Activated CD4-positive, alpha-beta T cell treated with anti-CD3 and anti-CD28 coated beads, Interleukin-2, amount 10 ng/mL, durations not matched to agents 24 days and 14 days (primary cell): Measurements from ENCODE around the gene DCUN1D4. TPM values are rescaled to one million over a fixed set of nuclear protein-coding genes. Genes with fewer than 3 reads are reported as not detected.
"Not testable (repeated sequence)": the region's sequence is repeated elsewhere in the genome, so short reads cannot be mapped to it uniquely, and the experiment has no call there.

ENCODE experiments used
- DNase-seq: peaks from one replicate; pipeline ENCODE4 v3.0.0; 2022
- H3K27ac Mint-ChIP-seq: one replicate; pipeline ENCODE4 v1.8.0; 2022; ENCODE audit warnings: mild to moderate bottlenecking, mixed read lengths
- H3K27me3 Mint-ChIP-seq: one replicate; pipeline ENCODE4 v1.8.0; 2022; ENCODE audit warnings: mixed read lengths
- H3K36me3 Mint-ChIP-seq: one replicate; pipeline ENCODE4 v1.8.0; 2022; ENCODE audit warnings: low read depth, mild to moderate bottlenecking, mixed read lengths
- H3K4me1 Mint-ChIP-seq: one replicate; pipeline ENCODE4 v1.8.0; 2021; ENCODE audit warnings: mixed read lengths
- H3K4me3 Mint-ChIP-seq: one replicate; pipeline ENCODE4 v1.8.0; 2022; ENCODE audit warnings: mild to moderate bottlenecking, moderate library complexity, mixed read lengths
- H3K9me3 Mint-ChIP-seq: one replicate; pipeline ENCODE4 v1.8.0; 2021; ENCODE audit warnings: mixed read lengths
- intact Hi-C: fragments of 100-400 bp; cut with micrococcal nuclease; formaldehyde crosslinking; loops from one replicate; pipeline ENCODE4 v1.15.1; 2023
- total RNA-seq: library from RNA; stranded (reverse); gene quantifications from 2 replicates; pipeline ENCODE4 v1.2.3, GENCODE V29; 2022

The DCUN1D4 gene
- total RNA-seq, 1 donor from 2014 or later, result 34.3 TPM

DNA sequence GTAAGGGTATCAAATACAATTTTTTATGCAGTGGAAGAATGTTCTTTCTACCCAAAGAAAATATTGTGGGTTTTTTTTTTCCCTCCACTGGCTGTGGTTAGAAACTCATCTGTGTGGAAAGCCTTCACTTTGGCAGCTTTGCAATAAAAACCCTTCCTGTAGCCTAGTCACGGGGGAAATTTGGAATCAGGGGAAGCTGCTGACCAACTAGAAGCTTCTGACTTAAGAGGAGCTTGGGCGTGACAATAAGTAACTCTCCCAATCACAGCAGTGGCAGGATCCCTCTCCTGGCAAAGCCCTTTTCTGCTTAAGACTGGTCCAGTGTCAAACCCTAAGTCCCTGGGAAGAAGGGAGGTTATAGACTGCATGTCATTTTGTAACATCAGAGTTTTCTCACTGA is 89.3 kb downstream of the DCUN1D4 start:
- Mint-ChIP-seq H3K36me3 (no peaks in the 10 kb centered on the region), H3K4me3 (no peak overlapping the region), H3K4me1 (no peaks in the 10 kb centered on the region), H3K27me3 (peaks cover 2% of the 10 kb centered on the region), H3K27ac (no peak overlapping the region), H3K9me3 (no peaks in the 10 kb centered on the region)
- no peak for DNase-seq
- intact Hi-C loops, result no loop called here

DNA sequence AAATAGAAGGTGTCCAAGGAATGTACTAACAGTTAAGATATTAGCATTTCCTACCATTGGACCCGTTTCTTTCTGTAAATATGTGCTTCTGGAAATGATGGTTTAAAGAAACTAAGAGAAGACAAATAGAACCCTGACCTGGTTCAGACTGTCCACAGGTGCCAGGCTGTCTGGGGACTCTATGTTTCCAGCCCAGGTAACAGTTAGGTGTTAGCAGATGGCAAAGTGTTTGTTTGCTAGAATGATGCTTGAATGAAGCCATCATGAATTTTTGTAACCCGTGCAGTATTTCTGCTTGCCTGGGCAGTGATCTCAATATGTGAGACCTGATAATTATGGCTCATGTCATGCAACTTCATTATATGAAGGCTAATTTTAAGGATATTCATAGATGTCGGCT is 89.7 kb downstream of the DCUN1D4 start:
- no peak overlapping the region for H3K27ac Mint-ChIP-seq
- intact Hi-C loops, result no loop called here
- no peak for DNase-seq
- no peaks in the 10 kb centered on the region for H3K4me1 Mint-ChIP-seq
- H3K9me3 Mint-ChIP-seq, result no peaks in the 10 kb centered on the region
- no peak overlapping the region for H3K4me3 Mint-ChIP-seq
- H3K36me3 Mint-ChIP-seq, result no peaks in the 10 kb centered on the region
- H3K27me3 Mint-ChIP-seq, result peaks cover 2% of the 10 kb centered on the region

DNA sequence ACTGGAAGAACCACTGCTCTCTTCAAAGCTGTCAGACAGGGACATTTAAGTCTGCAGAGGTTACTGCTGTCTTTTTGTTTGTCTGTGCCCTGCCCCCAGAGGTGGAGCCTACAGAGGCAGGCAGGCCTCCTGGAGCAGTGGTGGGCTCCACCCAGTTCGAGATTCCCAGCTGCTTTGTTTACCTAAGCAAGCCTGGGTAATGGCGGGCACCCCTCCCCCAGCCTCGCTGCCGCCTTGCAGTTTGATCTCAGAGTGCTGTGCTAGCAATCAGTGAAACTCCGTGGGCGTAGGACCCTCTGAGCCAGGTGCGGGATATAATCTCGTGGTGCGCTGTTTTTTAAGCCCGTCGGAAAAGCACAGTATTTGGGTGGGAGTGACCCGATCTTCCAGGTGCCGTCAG is 97.5 kb downstream of the DCUN1D4 start:
- H3K4me3 Mint-ChIP-seq, intact Hi-C loops, H3K27ac Mint-ChIP-seq, H3K27me3 Mint-ChIP-seq, H3K36me3 Mint-ChIP-seq, H3K4me1 Mint-ChIP-seq, DNase-seq: not testable (repeated sequence)
- peaks cover 15% of the 10 kb centered on the region for H3K9me3 Mint-ChIP-seq

DNA sequence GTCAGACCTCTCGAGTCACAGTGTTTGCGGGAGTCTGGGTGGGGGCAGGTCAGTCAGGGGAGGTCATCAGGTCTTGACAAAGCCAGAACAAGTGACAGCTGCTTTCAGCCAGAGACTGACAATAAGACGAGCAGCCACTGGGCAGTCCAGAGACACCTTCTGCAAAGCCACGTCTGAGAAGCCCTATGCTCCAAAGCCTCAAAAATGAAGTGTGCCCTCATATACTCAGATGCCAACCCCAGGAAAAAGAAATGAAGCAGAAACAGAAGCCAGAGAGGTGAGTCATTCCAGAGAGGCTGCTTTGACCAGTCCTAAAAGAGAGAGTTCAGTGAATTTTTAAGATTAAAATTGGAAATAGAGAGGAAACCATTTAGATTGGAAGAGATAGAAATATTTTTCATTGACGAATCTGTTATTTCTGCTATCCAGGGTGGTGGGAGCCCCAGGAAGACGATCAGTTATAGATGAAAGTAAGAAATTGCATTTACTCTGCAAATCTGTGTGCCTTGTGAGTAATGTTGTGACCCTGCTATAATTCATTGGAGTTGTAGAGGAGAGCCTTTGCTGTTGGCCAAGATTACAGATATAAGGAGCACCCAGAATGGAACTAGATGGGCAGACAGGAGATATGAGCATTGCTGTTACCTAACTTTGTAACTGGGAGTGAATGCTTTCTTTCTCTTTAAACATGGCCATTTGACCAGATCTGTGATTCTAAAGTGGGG is 99.3 kb downstream of the DCUN1D4 start:
- H3K36me3 Mint-ChIP-seq, result no peaks in the 10 kb centered on the region
- peaks cover 15% of the 10 kb centered on the region for H3K9me3 Mint-ChIP-seq
- H3K4me1 Mint-ChIP-seq, result no peaks in the 10 kb centered on the region
- H3K4me3 Mint-ChIP-seq, result no peak overlapping the region
- no peaks in the 10 kb centered on the region for H3K27me3 Mint-ChIP-seq
- intact Hi-C loops, result no loop called here
- no peak for DNase-seq
- H3K27ac Mint-ChIP-seq, result no peak overlapping the region

DNA sequence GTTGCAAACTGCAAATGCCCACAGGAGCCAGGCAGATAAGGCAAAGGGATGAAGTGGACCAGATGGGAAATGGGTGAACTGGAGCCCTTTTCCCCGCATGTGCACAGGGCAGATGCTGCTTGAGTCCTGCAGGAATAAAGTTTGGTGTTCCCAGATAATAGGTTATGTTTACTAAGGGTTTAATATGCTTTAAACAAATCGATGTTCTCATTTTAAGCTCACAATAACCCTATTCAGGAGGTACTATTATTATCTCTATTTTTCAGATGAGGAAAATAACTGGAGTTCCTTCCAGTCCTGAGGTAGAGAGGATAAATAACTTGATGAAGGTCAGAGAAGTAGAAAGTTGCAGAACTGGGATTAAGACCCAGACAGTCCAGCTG is 99.9 kb downstream of the DCUN1D4 start:
- H3K27me3 Mint-ChIP-seq, result no peaks in the 10 kb centered on the region
- peaks cover 15% of the 10 kb centered on the region for H3K9me3 Mint-ChIP-seq
- H3K27ac Mint-ChIP-seq, result no peak overlapping the region
- H3K4me1 Mint-ChIP-seq, result no peaks in the 10 kb centered on the region
- intact Hi-C loops, result no loop called here
- no peak overlapping the region for H3K4me3 Mint-ChIP-seq
- no peak for DNase-seq
- H3K36me3 Mint-ChIP-seq, result no peaks in the 10 kb centered on the region

DNA sequence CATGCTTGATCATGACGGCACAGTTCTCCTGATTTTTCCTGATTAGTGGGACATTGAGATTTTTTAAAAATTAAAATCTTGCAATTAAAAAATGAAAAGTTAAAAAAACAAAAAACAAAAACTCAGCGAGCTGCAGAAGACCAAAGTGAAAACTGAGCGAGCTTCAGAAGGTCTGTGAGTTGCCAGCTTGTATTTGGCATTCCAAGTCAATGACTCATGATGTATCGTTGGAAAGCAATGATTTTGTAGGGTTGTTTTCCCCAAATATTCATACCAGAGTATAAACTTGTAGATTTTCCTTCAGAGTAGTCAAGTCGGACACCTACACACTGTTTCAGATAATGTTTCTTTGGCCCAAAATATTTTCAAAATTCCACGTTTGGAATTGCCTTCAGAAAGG is 100.3 kb downstream of the DCUN1D4 start:
- Mint-ChIP-seq H3K9me3 (peaks cover 13% of the 10 kb centered on the region), H3K4me3 (no peak overlapping the region), H3K36me3 (no peaks in the 10 kb centered on the region), H3K27ac (no peak overlapping the region), H3K27me3 (no peaks in the 10 kb centered on the region), H3K4me1 (no peaks in the 10 kb centered on the region)
- intact Hi-C loops, result no loop called here
- DNase-seq, result no peak

DNA sequence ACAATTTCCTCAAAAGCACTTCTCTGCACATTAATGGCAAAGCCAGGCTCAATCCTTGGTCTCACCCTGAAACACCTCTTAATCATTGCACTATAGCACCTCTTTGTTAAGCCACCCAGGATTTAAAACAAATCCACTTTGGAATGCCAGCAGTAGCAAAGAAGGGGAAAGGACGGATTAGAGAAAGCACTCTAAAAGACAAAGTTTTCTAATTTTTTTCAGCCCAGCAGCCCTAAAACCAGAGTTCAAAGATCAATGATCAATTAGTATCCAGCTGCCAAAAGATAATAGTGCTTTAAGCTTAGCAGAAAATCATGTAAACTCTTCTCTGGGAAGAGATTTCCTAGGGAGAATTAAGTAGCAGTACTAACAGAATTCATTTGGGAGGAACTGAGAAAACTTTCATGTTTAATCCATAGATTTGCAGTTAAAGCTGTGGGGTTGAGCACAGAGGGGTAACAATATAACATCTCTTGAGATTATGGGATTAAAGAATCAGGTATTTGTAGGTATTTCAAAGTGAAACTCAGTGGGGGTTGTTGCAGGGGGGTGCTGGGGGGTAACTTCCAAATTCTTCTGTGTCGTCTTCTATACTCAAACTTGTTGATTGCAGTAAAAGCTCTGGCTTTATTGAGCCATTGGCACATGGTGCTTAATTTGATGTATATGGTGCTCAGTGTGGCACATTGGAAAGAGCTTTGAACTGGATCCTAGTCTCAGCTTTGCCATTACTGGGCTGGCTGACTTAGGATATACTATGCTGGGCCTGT is 115.4 kb downstream of the DCUN1D4 start:
- Mint-ChIP-seq H3K4me3 (no peak overlapping the region), H3K9me3 (no peaks in the 10 kb centered on the region), H3K27ac (no peak overlapping the region), H3K36me3 (no peaks in the 10 kb centered on the region), H3K27me3 (no peaks in the 10 kb centered on the region), H3K4me1 (no peaks in the 10 kb centered on the region)
- DNase-seq, result no peak
- intact Hi-C loops, result no loop called here

DNA sequence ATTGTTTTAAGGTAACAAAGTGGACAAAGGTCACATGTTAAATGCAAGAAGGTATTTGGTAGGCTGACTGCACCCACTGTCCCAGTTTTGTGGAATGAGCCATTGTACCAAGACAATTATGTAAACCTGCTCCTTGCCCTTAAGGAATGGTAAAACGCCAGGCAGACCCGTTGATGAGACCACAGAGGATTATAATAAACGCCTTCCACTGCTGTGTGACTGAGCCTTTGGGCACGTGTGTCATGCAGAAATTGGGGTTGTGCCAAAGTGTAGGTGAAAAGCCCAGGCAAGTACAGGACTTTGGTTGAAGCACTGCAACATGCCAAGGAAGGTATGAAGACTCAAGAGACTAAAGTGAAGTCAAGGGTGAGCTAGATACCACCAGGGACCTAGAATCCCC is 117.5 kb downstream of the DCUN1D4 start:
- Mint-ChIP-seq H3K27me3 (no peaks in the 10 kb centered on the region), H3K9me3 (no peaks in the 10 kb centered on the region), H3K4me1 (no peaks in the 10 kb centered on the region), H3K27ac (no peak overlapping the region), H3K4me3 (no peak overlapping the region), H3K36me3 (no peaks in the 10 kb centered on the region)
- intact Hi-C loops, result no loop called here
- DNase-seq, result no peak

DNA sequence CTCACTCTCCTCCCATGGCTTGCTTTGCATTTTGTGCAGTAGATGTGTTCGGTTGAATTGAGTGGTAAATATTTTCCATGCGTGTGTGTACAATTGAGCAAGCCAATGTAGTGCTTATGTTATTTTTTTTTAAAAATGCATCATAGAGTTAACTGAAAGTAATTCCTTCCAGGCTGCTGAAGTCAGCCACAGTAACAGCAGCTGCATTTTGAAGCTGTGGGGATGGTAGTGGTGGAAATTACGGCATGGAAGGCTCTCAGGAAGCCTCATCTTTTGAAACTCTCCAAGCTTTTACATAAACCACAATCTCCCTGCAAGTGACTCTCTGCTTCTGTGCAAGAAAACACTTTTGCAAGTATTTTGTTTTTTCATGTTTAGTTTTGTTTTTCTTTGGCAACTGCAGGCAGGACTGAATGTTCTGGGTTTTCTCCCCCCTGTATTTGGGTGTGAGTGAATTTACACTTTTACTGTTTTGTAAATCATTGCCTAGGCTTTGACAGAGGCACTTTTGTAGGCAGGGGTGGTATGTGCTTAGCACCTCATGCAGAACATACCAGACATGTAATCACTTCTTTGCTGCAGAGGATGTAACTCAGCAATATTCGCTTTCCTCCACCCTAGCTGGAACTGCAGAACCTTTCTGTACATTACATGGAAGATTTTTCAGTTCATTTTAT is 121.0 kb downstream of the DCUN1D4 start:
- no peak overlapping the region for H3K27ac Mint-ChIP-seq
- peaks cover 3% of the 10 kb centered on the region for H3K9me3 Mint-ChIP-seq
- H3K27me3 Mint-ChIP-seq, result no peaks in the 10 kb centered on the region
- intact Hi-C loops, result no loop called here
- no peaks in the 10 kb centered on the region for H3K36me3 Mint-ChIP-seq
- H3K4me1 Mint-ChIP-seq, result no peaks in the 10 kb centered on the region
- DNase-seq, result no peak
- no peak overlapping the region for H3K4me3 Mint-ChIP-seq

DNA sequence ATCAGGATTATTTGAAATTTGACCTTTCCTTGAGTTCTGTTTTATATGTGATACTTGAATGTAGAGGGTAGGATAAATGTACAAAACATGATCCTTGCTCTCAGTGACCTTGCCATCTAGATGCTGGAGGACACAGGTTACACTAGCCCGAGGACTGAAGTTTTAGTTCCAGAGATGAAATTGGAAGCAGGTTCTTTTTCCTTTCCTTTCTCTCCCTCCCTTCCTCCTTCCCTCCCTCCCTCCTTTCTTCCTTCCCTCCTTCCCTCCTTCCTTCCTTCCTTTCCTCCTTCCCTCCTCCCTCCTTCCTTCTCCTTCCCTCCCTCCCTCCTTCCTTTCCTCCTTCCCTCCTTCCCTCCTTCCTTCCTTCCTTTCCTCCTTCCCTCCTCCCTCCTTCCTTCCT is 122.9 kb downstream of the DCUN1D4 start:
- Mint-ChIP-seq H3K9me3 (peaks cover 3% of the 10 kb centered on the region), H3K4me1 (no peaks in the 10 kb centered on the region)

More for the DNA sequence above, 122.9 kb downstream of the DCUN1D4 start:
- intact Hi-C loops, result no loop called here
- Mint-ChIP-seq H3K36me3 (no peaks in the 10 kb centered on the region), H3K27ac (no peak overlapping the region), H3K27me3 (no peaks in the 10 kb centered on the region), H3K4me3 (no peak overlapping the region)
- no peak for DNase-seq

Other genes with a start within 250 kb of the DCUN1D4 start
- 0.05 TPM in 2 replicates for gene LRRC66, start 177.2 kb downstream of the DCUN1D4 start, total RNA-seq
- 12.2 and 14.6 TPM in 2 replicates for gene SGCB, start 195.1 kb downstream of the DCUN1D4 start, total RNA-seq
- gene SPATA18, start 208.2 kb downstream of the DCUN1D4 start, total RNA-seq, result 0.07 TPM in 1 of 2 replicates, not detected in the other